ENCODE results near the gene TAF1A. TPM values are rescaled to one million over a fixed set of nuclear protein-coding genes. Genes with fewer than 3 reads are reported as not detected.

The TAF1A gene
- total and polyA plus RNA-seq, 4 donors = 1.1 to 5.2 (median 2.9) TPM

- TF ChIP-seq NR2F2 (IDR thresholded peaks at IDR 0.05) (no peak), RAD21 (IDR thresholded peaks at IDR 0.05) (no peak)
- TF ChIP-seq, protein P1, sequence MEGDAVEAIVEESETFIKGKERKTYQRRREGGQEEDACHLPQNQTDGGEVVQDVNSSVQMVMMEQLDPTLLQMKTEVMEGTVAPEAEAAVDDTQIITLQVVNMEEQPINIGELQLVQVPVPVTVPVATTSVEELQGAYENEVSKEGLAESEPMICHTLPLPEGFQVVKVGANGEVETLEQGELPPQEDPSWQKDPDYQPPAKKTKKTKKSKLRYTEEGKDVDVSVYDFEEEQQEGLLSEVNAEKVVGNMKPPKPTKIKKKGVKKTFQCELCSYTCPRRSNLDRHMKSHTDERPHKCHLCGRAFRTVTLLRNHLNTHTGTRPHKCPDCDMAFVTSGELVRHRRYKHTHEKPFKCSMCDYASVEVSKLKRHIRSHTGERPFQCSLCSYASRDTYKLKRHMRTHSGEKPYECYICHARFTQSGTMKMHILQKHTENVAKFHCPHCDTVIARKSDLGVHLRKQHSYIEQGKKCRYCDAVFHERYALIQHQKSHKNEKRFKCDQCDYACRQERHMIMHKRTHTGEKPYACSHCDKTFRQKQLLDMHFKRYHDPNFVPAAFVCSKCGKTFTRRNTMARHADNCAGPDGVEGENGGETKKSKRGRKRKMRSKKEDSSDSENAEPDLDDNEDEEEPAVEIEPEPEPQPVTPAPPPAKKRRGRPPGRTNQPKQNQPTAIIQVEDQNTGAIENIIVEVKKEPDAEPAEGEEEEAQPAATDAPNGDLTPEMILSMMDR (IDR thresholded peaks at IDR 0.05; ENCODE audit: low read depth, low read length, missing input control) = no peak
- Histone ChIP-seq H3K9ac (ENCODE audit: low read depth in 1 of 2, low read length in 2 of 2) (no peak overlapping the region), H3K27me3 (ENCODE audit: control insufficient read depth in 4 of 4, insufficient read depth in 4 of 4, low read length in 3 of 4) (no peaks in the 10 kb centered on the region), H3K9me3 (ENCODE audit: control insufficient read depth in 4 of 4, low read length in 3 of 4) (no peaks in the 10 kb centered on the region), H3K4me1 (ENCODE audit: control insufficient read depth in 4 of 4, insufficient read depth in 4 of 4, low read length in 3 of 4) (peaks cover 0 to 27% (median 12%) of the 10 kb centered on the region in 4 donors), H3K27ac (ENCODE audit: low read depth in 1 of 2, low read length in 2 of 2) (no peak overlapping the region), H3K4me3 (ENCODE audit: low read depth in 1 of 3, low read length in 3 of 3) (no peak overlapping the region), H3K36me3 (ENCODE audit: control insufficient read depth in 4 of 4, insufficient read depth in 3 of 4, low read depth in 1 of 4, low read length in 3 of 4) (no peaks in the 10 kb centered on the region)
- WGBS = 89% methylated on average over 5 of the region's 5 CpGs
- no peak for DNase-seq (ENCODE audit: low spot score)
These were observed 36.9 kb downstream of the TAF1A start for GRCh38 chr1:222552882-222553281.

- no peak within 1 kb of the TSS for H3K27ac ChIP-seq (ENCODE audit: low read depth in 1 of 2, low read length in 2 of 2)
- no peak within 1 kb of the TSS for H3K4me3 ChIP-seq (ENCODE audit: low read depth in 1 of 3, low read length in 3 of 3)
- no peaks in the 10 kb centered on the region for H3K9me3 ChIP-seq (ENCODE audit: control insufficient read depth in 4 of 4, low read length in 3 of 4)
- no peaks in the 10 kb centered on the region for H3K4me1 ChIP-seq (ENCODE audit: control insufficient read depth in 4 of 4, insufficient read depth in 4 of 4, low read length in 3 of 4)
- no peaks in the 10 kb centered on the region for H3K27me3 ChIP-seq (ENCODE audit: control insufficient read depth in 4 of 4, insufficient read depth in 4 of 4, low read length in 3 of 4)
- DNase-seq (ENCODE audit: low spot score) = no peak
- H3K9ac ChIP-seq (ENCODE audit: low read depth in 1 of 2, low read length in 2 of 2) = no peak within 1 kb of the TSS
- 68% methylated on average over 8 of the region's 8 CpGs for WGBS
- TF ChIP-seq HNF4G (IDR thresholded peaks at IDR 0.05) = no peak
- TF ChIP-seq, protein P2, sequence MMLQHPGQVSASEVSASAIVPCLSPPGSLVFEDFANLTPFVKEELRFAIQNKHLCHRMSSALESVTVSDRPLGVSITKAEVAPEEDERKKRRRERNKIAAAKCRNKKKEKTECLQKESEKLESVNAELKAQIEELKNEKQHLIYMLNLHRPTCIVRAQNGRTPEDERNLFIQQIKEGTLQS (IDR thresholded peaks at IDR 0.05) = no peak
- no peak for TF ChIP-seq ZBTB33 (IDR thresholded peaks at IDR 0.05)
- no peak for TF ChIP-seq EGR1 (IDR thresholded peaks at IDR 0.05; ENCODE audit: low read depth in 2 of 2)
- no peak for TF ChIP-seq NR2F2 (IDR thresholded peaks at IDR 0.05)
- no peak for TF ChIP-seq RXRA (IDR thresholded peaks at IDR 0.05)
- TF ChIP-seq FOXA1 (IDR thresholded peaks at IDR 0.05) = no peak
- TF ChIP-seq, protein P3, sequence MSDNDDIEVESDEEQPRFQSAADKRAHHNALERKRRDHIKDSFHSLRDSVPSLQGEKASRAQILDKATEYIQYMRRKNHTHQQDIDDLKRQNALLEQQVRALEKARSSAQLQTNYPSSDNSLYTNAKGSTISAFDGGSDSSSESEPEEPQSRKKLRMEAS (IDR thresholded peaks at IDR 0.05) = no peak
- TF ChIP-seq TAF1 (conservative IDR thresholded peaks at IDR 0.05) = no peak
- no peak for TF ChIP-seq JUND (IDR thresholded peaks at IDR 0.05)
- no peak for TF ChIP-seq HNF4A (conservative IDR thresholded peaks at IDR 0.05)
- no peak for TF ChIP-seq REST (IDR thresholded peaks at IDR 0.05)
- TF ChIP-seq GABPA (IDR thresholded peaks at IDR 0.05 in 1 of 2, conservative IDR thresholded peaks at IDR 0.05 in 1 of 2) = no peak
- H3K36me3 ChIP-seq (ENCODE audit: control insufficient read depth in 4 of 4, insufficient read depth in 3 of 4, low read depth in 1 of 4, low read length in 3 of 4) = no peaks in the 10 kb centered on the region
These were observed 41.6 kb downstream of the TAF1A start, which contains the start of gene HHIPL2 for GRCh38 chr1:222547944-222548671. HHIPL2 (minus strand) TSS chr1:222548104; CDS start chr1:222548044, 60 bp downstream.
